HG03175 (cell line): ENCODE data around the gene CLDN5.

Experiments
- ATAC-seq: cut with Tn5 transposase; IDR thresholded peaks from one replicate; pipeline ENCODE4 v1.9.1; 2021; ENCODE audit warnings: mild to moderate bottlenecking, moderate library complexity; ENCODE audit not compliant: unreplicated experiment

Gene CLDN5, protein sequence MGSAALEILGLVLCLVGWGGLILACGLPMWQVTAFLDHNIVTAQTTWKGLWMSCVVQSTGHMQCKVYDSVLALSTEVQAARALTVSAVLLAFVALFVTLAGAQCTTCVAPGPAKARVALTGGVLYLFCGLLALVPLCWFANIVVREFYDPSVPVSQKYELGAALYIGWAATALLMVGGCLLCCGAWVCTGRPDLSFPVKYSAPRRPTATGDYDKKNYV

DNA sequence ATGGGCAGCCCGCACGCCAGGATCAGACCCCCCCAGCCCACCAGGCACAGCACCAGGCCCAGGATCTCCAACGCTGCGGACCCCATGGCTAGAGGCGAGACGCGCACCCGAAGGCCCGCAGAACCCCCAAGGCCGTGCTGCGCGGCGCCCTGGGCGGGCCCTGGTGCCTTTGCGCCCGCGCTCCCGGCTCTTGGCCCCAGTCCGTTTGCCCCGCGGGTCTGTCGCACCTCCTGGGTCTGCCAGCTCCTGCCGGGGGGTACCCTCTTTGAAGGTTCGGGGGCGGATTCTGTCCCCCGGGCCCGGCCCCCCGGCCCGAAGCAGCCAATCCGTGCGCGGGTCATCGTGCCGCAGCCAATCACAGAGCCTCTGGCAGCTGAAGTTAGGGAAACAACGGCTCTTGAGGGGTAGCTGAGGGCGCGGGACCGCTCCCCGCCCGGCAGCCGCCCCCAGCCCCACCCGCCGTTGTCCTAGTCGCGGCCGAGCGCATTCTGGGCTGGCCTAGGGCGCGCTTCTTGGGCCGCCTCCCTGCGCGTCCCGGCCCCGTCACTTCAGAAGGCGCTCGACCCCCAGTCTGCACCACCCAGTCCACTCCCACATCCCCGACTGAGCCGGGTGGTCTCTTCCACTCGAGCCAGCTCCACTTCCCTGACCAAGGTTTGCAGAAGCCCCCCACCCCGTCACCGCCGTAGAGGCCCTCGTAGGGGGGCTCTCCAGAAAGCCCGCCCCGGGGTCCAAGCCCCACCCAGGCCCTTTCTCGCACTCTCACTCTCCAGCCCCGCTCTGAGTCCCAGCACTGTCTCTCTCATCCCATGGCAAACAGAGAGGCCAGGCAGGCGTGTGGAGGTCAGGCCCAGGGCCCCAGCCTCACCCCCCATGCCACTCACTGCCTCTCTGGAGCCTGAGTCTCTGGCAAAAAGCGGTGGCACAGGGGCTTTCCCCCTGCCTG is at the start of gene CLDN5:
Gene CLDN5, minus strand, starts transcription at position 241 of the 946 bp plus-strand sequence. Its CDS starts 155 bp downstream, at position 86.
- no peak for ATAC-seq

DNA sequence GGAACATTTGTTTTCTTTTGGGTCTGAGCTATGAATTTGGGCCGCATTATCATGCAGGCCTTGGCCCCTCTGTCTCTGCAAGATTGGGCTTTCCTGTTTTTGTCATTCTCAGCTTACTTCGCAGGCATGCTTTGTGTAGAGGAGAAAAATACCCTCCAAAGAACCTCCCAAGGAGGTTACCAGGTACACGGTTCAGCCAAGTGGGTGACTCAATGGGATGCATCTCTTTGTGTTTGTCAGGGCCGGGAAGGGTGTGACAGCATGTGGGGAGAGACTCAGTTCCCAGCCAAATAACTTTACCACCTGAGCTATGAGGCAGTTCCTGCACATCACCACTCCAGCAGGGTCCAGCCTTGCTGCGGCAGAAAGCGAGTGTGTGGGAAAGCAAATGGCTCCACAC is 47.8 kb upstream of the CLDN5 start:
- ATAC-seq, result no peak

DNA sequence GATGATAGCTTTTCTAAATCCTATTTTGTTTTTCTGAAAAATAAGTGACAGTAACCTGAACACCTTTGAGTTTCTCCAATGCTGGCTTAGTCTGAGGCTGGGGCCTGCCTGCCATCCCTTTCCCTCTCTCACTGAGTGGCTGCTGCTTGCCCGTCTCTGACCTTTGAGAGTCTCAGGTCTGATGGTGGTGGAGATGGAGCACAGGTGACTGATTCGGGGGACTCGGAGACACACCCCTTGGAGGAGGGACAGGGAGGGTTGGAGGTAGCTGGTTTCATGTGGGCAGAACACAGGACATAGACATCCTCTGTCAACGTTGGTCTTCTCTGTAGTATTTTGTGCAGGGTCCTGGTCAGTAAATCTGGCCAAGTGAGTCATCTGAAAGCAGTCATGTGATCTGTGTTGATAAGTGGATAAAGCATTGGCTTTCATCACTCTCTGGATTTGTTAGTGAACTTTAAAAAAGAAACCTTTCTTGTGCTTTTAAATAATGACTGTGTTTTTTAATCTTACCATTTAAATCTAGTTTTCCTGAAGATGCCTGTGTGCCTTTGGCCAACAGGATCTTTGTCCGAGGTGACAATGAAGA is 47.1 kb upstream of the CLDN5 start:
- ATAC-seq, result no peak

DNA sequence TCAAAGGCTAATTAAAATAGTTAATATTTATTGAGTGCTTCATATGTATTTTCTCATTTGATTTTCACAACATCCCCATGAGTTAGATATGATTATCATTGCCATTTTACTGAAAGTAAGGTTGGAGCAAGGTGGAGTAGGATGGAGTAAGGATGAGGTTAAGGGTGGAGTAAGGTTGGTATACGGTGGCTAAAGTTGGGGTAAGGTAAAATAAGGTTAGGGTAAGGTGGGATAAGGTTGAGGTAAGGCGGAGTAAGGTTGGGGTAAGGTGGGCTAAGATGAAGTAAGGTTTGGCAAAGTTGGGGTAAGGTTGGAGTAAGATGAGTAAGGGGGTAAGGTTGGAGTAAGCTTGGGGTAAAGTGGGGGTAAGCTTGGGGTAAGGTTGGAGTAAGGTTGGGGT is 45.8 kb upstream of the CLDN5 start:
- ATAC-seq, result no peak

DNA sequence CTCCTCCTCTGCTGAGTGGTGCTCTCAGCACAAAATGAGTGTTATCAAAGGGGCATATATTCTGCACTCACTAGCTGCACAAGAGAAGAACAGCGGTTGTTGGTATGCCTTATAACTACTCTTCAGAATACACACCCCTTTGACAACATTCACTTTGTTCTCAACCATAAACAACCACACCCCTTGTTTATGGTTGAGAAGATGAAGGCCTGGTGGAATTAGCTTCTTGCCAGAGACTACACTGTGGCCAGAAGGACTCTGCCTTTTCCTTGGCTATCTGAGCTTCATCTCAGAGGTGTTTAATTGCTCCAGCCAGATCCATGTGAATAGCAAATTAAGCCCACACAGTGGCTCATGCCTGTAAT is 45.0 kb upstream of the CLDN5 start:
- ATAC-seq, result no peak

DNA sequence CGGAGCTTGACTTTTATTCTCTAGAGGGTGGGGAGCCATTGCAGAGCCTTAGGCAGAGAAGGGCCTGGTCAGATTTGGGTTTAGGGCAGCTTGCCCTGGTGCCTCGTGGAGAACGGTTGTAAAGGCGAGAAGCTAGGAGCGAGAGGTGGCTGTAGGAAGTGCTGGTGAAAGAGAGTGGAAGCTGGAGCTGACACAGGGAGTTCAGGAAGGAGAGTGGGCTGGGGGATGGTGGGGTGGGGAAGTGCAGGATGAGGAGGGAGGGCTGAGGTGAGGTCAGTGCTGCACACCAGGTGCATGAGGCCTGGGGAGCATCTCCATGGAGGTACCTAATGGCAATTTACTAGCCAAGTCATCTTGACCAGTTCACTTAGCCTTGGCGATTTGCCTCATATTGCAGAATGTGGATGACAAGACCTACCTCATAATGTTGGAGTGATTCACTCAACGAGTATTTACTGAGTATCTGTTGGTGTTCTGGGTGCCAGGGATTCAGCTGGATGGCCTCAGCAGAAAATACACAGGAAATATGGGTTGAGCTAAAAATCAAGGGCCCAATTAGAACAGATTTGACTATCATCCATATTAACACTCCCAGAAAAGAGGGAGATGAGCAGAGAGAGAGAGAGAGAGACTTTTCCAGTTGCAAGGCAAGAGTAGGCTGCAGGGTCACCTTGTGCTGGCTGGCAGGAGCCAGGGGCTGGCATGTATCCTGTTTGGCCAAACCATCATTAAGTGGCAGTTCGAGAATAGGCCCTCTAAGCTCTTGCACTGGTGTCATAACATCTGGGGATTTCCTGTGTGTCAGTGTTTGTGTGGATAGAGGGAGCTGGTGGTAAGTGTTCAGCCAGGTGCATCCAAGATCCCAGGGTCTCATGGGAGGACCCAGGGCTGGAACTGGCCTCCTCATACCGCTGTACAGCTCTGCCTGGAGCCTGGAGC is 44.4 kb upstream of the CLDN5 start:
- no peak for ATAC-seq

DNA sequence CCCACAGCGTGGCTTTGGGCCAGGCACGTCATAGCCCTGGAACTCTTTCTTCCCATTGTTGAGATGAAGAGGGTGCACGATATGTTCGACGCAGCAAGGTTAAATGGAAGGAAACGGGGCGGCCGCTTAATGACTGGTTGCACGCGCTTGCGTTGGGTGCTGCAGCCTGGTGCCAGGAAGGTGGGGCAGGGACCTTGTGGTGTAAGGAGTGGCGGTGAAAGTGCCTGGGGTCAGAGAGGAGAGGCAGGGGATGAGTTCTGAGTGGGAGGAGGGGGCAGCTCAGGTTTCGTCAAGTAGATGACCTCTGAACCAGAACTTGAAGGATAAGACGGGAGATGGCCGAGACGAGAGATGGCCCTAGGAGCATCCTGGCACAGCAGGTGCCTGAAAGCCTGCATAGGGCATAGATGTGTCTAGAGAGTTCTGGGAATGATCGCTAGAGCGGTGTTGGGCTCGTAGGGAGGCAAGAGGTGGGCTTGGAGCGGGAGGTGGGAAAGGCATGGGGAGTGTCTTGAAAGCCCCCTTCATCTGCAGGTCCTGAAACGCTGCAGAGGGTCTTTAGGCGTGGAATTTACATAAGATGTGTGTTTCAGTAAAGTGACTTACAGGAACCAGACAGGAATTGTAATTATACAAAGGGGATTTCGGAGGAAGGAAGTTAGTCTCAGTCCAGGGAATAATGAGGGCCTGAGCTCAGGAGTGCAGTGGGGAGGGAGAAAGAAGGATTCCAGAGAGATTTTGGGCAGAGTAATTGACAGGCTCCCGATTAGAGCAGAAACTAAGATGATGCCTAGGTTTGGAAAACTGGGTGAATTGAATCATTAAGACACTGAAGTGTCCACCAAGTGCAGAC is 43.2 kb upstream of the CLDN5 start:
- no peak for ATAC-seq

DNA sequence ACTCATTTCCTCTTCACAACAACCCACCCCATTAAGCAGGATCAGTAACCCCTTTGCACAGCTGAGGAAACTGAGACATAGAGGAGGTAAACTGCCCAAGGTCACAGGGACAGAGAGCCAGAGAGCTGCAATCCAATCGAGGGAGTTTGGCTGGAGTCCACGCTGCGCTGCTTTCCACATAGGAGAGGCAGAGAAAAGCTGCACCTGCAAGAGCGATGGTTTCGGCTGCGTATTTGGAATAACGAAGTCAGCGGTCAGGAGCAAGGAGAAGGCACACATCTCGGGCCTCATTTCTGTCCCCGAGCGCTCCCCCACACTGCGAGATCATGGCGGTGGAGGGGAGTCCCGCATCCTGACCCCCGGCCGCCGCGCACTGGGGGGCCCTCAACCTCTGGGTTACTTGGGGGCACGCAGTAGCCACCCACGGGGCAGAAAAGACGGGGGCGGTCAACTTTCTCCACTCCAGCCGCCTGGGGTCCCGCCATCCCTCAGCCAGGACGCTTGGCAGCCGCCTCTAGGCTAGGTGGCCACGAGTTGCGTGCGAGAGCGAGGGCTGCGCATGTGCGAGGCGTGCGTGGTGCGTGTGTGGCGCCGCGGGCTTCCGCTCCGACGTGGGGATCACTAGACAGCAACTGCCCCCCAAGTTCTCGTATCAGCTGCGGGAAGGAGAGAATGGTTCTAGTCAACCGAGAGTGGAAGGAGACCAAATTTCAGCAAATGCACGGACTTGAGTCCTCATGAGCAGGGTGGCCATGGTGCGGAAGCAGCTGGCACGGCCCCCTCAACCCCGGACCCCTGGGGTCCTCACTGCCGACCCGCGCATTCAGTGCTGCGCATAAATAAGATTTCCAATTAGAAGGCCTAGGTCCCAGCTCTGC is 42.3 kb upstream of the CLDN5 start:
- ATAC-seq, result no peak

DNA sequence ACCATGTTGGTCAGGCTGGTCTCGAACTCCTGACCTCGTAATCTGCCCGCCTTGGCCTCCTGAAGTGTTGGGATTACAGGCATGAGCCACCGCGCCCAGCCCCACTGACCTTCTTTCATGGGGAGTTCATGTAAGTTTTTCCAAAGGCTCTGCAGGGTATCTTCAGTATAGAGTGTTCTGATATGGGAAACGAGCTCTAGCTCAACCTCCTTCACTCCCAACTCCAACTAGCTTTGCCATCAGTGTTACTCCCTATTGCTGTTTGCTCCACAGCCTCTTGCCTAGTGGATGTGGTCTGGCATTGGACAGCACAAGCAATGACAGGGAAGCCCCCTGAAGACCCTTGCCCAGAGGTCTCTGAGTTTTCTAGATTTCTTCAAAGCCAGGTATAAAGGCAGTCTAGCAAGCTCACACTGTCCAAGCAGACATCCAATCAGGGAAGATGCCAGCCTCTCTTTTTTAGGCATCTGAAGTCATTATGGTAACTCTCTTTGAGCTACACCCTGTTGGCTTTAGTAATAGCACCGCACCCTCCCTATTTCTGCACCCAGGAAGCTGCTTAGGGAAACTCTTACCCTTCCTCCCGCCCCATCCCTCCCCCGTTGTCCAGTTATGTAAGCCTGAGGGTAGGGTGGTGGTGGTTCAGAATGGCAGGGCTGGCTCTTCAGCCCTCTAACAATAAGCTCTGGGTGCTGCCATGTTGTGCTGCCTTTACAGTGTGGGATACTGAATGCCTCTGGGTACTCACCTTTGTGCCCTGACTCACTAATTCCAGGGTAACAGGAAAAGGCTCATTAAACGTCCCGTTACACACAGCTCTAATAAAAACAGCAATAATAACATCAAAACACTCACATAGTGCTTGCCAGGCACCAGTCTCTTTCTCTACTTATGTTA is 41.4 kb upstream of the CLDN5 start:
- ATAC-seq, result no peak

DNA sequence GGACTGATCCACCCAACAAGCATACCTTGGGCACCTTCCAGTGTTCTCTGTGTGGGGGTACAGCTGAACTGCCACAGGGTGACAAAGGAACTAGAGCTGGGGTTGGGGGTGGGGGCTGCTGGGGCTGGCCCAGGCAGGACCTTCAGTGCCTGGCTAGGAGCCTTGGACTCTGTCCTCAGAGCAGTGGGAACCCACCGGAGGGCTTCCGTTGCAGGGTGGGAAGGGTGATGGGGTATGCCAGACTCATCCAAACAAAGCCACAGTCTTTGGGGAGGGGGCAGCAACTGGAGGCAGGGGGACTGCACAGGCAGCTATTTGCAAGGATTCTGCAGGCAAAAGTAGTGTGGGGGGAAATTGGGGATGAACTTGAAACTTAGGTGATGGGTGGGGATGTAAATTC is 35.7 kb upstream of the CLDN5 start:
- ATAC-seq, result no peak

DNA sequence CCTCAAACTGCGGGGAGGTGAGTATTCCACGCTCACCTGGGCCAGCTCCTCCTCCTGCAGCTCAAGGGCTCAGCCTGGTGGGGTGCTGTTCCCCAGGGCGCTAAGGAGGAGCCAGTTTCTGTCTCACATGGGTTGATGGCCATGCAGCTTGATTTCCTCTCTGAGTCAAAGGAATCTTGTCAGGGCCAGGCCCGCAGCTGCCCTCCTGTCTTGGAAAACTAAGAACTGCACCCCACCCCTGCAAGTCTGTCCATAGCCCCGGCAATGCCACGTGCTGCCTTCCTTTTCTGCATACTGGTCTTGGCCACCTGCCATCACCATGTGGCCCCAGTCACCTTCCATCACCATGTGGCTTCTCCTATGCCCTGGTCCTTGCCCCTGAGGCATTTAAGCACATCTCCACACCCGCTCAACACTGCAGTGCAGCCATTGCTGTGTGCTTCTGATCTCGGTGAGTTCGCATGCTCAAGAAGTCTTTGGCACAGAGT is 35.2 kb upstream of the CLDN5 start:
- no peak for ATAC-seq

DNA sequence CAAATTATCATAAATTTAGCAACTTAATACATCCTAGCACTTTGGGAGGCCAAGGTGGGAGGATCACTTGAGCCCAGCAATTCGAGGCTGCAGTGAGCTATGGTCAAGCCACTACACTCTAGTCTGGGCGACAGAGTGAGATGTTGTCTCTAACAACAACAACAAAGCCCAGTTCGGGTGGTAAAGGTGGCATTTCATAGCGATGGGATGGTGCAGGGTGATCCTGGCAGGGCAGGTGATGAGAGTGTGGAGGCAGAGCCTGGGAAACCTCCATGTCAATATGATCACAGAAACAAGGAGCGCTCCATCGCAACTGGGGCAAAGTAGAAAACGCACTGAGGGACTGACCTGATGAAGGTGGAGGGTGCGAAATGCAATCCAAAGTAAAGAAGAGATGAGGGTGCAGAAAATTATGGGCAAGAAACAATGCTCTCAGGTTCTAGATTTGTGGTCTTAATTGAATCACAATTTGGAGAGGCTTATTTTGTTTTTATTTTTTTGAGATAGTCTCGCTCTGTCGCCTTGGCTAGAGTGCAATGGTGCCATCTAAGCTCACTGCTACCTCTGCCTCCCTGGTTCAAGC is 32.8 kb upstream of the CLDN5 start:
- ATAC-seq, result no peak

DNA sequence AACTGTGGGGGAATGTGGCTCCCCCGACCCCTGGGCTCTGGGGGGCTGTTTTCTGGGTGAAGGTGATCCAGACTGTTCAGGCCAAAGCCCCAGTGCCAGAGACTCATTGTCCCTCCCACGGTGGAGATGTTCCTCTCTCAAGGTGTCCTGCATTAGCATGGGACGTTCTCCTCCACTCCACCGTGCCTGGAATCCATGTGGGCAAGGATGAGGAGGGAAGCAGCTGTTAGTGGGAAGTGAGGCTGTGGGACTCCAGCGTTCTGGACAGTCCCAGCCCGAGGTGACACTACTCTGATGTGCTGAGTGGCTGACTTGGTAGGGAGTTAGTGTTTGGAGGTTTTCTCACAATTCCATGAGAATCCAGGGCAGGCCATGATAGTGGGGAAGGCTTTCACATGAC is 31.4 kb upstream of the CLDN5 start:
- no peak for ATAC-seq

DNA sequence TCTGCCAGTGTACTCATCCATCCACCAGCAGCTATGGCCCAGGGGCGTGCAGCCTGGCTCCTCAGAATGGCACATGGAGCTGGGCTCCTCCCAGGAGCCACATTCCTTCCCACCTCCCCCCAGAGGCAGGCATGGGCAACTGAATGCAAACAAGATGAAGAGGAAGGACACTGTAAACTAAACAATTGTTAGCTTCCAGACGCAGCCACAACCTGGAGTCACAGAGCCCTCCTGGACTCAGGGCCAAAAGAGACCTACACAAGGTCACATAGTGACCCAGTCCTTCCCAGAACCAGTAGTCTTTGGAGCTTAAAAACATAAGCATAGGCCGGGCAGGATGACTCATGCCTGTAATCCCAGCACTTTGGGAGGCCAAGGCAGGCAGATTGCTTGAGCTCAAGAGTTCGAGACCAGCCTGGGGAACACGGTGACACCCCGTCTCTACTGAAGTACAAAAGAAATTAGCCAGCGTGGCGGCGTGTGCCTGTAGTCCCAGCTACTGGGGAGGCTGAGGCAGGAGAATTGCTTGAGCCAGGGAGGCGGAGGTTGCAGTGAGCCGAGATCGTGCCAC is 30.7 kb upstream of the CLDN5 start:
- no peak for ATAC-seq

DNA sequence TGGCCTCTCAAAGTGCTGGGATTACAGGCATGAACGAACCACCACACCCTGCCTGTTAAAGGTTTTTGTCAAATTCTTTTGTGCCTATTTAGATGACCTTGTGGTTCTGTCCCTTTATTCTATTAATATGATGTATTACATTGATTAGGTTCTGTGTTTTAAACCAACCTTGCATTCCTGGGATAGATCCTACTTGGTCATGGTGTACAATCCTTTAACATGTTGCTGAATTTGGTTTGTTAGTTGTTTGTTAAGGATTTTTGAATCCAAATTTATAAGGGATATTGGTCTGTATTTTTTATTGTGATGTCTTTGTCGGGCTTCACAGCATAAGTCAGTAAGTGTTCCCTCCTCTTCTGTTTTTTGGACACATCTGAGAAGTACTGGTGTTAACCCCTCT is 29.0 kb upstream of the CLDN5 start:
- no peak for ATAC-seq

DNA sequence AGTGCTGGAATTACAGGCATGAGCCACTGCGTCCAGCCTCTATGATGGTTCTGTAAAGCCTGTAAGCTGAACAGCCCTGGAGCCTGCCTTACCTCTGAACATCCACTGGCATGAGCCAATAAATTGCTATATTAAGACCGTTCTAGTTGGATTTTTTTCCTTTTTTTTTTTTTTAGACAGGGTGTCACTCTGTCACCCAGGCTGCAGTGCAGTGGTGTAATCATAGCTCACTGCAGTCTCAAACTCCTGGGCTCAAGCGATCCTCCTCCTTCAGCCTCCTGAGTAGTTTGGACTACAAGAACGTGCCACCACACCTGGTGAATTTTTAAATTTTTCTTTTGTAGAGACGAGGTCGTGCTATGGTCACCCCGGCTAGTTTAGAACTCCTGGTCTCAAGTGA is 26.2 kb upstream of the CLDN5 start:
- no peak for ATAC-seq

DNA sequence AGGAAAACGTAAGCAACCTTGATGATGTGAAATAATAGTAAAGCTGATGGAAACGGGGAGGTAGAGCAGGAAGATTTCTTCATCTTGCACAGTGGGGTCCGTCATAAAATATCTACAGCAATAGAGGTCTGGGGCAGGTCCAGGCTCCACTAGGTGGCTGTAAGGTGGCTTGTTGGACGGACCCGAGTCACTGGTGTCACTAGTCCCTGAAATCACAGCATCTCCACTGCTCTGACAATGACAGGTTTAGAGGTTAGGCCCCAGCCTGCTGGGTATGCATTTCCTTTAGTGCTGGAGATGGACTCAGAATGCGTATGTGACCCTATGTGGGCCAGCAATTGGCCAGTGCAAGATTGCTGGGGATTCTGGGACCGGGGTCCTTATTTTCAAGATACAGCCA is 25.2 kb upstream of the CLDN5 start:
- ATAC-seq, result no peak
